ENCODE measurements around the gene MARCKS.

The MARCKS gene

DNA sequence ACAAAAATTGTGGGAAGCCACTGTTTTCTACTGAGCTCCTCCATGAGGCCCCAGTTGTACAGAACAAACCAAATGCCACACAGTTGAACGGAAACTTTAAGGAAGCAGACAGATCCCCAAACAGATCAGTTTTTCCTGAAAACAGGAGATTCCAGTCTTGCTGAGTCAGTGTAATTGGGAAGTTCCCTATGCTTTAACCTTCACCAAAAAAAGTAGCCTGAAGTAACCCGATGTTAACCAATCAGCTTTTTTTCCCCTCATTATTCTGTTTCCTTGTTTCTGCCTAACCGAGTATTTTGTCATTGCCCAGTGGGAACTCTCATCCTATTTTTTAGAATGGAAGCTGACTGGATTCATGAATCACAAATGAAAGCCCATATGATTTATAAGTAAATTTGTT lies 36.7 kb downstream of the MARCKS start:
- Histone ChIP-seq H3K79me2 (ENCODE audit: control insufficient read depth, low read length) (no peaks in the 10 kb centered on the region), H3K27me3 (ENCODE audit: control insufficient read depth, low read length) (no peaks in the 10 kb centered on the region), H3K9me2 (replicated peaks; ENCODE audit: control insufficient read depth, low read length) (no peaks in the 10 kb centered on the region), H3K36me3 (ENCODE audit: control insufficient read depth, low read length) (no peaks in the 10 kb centered on the region), H3K4me1 (ENCODE audit: control insufficient read depth, low read length) (no peaks in the 10 kb centered on the region), H3K4me3 (ENCODE audit: low read length) (no peak overlapping the region), H3K4me2 (ENCODE audit: low read length) (no peak overlapping the region), H3F3A (ENCODE audit: control insufficient read depth, insufficient read depth) (no peaks in the 10 kb centered on the region), H4K20me1 (ENCODE audit: control insufficient read depth, insufficient read depth, low read depth, low read length) (no peaks in the 10 kb centered on the region), H3K9me3 (ENCODE audit: control insufficient read depth, insufficient read depth, low read length) (no peaks in the 10 kb centered on the region), H3K27ac (ENCODE audit: low read depth, low read length) (no peak overlapping the region)
- no peak for TF ChIP-seq EZH2phosphoT487 (IDR thresholded peaks at IDR 0.05; ENCODE audit: borderline replicate concordance, low read length)
- TF ChIP-seq CTCF (IDR thresholded peaks at IDR 0.05; ENCODE audit: low read depth, low read length, poor library complexity, severe bottlenecking) = no peak

- Histone ChIP-seq H3K9me3 (ENCODE audit: control insufficient read depth, insufficient read depth, low read length) (no peaks in the 10 kb centered on the region), H3K27ac (ENCODE audit: low read depth, low read length) (no peak overlapping the region), H3K4me2 (ENCODE audit: low read length) (no peak overlapping the region), H4K20me1 (ENCODE audit: control insufficient read depth, insufficient read depth, low read depth, low read length) (no peaks in the 10 kb centered on the region), H3K4me3 (ENCODE audit: low read length) (no peak overlapping the region), H3K9me2 (replicated peaks; ENCODE audit: control insufficient read depth, low read length) (no peaks in the 10 kb centered on the region), H3K4me1 (ENCODE audit: control insufficient read depth, low read length) (no peaks in the 10 kb centered on the region), H3F3A (ENCODE audit: control insufficient read depth, insufficient read depth) (no peaks in the 10 kb centered on the region), H3K36me3 (ENCODE audit: control insufficient read depth, low read length) (no peaks in the 10 kb centered on the region), H3K79me2 (ENCODE audit: control insufficient read depth, low read length) (no peaks in the 10 kb centered on the region), H3K27me3 (ENCODE audit: control insufficient read depth, low read length) (no peaks in the 10 kb centered on the region)
- no peak for TF ChIP-seq EZH2phosphoT487 (IDR thresholded peaks at IDR 0.05; ENCODE audit: borderline replicate concordance, low read length)
- TF ChIP-seq CTCF (IDR thresholded peaks at IDR 0.05; ENCODE audit: low read depth, low read length, poor library complexity, severe bottlenecking) = no peak
Measured at GRCh38 chr6:113894712-113895674, 37.8 kb downstream of the MARCKS start.

- no peaks in the 10 kb centered on the region for H3K9me2 ChIP-seq (replicated peaks; ENCODE audit: control insufficient read depth, low read length)
- no peaks in the 10 kb centered on the region for H3K4me1 ChIP-seq (ENCODE audit: control insufficient read depth, low read length)
- no peak overlapping the region for H3K4me2 ChIP-seq (ENCODE audit: low read length)
- H3F3A ChIP-seq (ENCODE audit: control insufficient read depth, insufficient read depth) = no peaks in the 10 kb centered on the region
- no peaks in the 10 kb centered on the region for H3K36me3 ChIP-seq (ENCODE audit: control insufficient read depth, low read length)
- no peak overlapping the region for H3K4me3 ChIP-seq (ENCODE audit: low read length)
- no peaks in the 10 kb centered on the region for H3K9me3 ChIP-seq (ENCODE audit: control insufficient read depth, insufficient read depth, low read length)
- H3K79me2 ChIP-seq (ENCODE audit: control insufficient read depth, low read length) = no peaks in the 10 kb centered on the region
- no peaks in the 10 kb centered on the region for H4K20me1 ChIP-seq (ENCODE audit: control insufficient read depth, insufficient read depth, low read depth, low read length)
- H3K27me3 ChIP-seq (ENCODE audit: control insufficient read depth, low read length) = no peaks in the 10 kb centered on the region
- TF ChIP-seq EZH2phosphoT487 (IDR thresholded peaks at IDR 0.05; ENCODE audit: borderline replicate concordance, low read length) = no peak
- no peak for TF ChIP-seq CTCF (IDR thresholded peaks at IDR 0.05; ENCODE audit: low read depth, low read length, poor library complexity, severe bottlenecking)
- no peak overlapping the region for H3K27ac ChIP-seq (ENCODE audit: low read depth, low read length)
Measured at GRCh38 chr6:113901482-113901881, 44.3 kb downstream of the MARCKS start.

Data from DOHH2 (cell line).